ENCODE measurements around the gene SLC28A2. TPM values are rescaled to one million over a fixed set of nuclear protein-coding genes. Genes with fewer than 3 reads are reported as not detected.
A peak's percentile ranks its signal among the peaks of the same experiment; 100 is the strongest.

Gene SLC28A2, protein sequence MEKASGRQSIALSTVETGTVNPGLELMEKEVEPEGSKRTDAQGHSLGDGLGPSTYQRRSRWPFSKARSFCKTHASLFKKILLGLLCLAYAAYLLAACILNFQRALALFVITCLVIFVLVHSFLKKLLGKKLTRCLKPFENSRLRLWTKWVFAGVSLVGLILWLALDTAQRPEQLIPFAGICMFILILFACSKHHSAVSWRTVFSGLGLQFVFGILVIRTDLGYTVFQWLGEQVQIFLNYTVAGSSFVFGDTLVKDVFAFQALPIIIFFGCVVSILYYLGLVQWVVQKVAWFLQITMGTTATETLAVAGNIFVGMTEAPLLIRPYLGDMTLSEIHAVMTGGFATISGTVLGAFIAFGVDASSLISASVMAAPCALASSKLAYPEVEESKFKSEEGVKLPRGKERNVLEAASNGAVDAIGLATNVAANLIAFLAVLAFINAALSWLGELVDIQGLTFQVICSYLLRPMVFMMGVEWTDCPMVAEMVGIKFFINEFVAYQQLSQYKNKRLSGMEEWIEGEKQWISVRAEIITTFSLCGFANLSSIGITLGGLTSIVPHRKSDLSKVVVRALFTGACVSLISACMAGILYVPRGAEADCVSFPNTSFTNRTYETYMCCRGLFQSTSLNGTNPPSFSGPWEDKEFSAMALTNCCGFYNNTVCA
- total RNA-seq: not detected in 2 replicates

DNA sequence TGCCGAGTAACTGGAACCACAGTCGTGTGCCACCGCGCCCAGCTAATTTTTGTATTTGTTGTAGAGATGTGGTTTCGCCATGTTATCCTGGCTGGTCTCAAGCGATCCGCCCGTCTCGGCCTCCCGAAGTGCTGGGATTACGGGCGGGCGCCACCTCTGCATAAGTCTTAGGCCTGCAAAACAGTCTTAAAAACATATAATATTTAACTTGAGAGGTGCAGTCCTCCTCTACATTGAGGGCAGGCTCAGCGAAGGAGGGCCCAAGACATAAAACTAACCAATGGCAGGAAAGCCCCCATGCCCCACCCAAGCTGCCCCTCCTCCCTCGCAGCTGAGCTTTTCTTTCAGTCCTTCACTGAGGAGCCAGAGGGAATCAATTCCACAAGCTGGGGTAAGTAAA is at the start of gene SLC28A2:
TSS of gene SLC28A2 (plus strand) at position 347 of the 400 bp plus-strand sequence. CDS start 982 bp downstream, outside the sequence.
- no peak within 1 kb of the TSS for H3K27ac Mint-ChIP-seq
- intact Hi-C loops (cut with micrococcal nuclease): no loop called here
- no peaks in the 10 kb centered on the region for H3K4me1 Mint-ChIP-seq (ENCODE audit: low read depth)
- H3K36me3 Mint-ChIP-seq (ENCODE audit: low read depth): no peaks in the 10 kb centered on the region
- DNase-seq (ENCODE audit: low spot score): no peak
- H3K4me3 Mint-ChIP-seq: no peak within 1 kb of the TSS
- no peaks in the 10 kb centered on the region for H3K9me3 Mint-ChIP-seq
- no peaks in the 10 kb centered on the region for H3K27me3 Mint-ChIP-seq (ENCODE audit: insufficient read depth)

DNA sequence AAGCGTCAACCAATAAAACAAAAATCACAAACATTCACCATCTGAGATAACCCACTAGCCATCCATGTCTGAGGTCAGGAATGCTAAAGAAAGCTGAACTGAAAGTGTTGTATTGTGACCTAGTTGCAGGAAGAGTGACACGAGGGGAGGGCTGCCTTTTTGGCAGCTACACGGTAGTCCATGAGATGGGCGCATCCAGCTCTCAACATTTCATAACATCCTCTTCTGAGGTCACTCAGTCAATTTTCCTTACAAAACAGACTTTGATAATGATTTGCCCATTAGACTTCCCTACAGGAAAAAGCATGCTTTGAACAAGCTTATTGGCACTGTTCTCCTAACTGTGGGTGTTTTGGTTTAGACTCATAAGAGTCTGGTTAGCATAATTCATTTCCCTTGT is 48.9 kb upstream of the SLC28A2 start:
- Mint-ChIP-seq H3K9me3 (no peaks in the 10 kb centered on the region), H3K4me1 (ENCODE audit: low read depth) (peaks cover 12% of the 10 kb centered on the region), H3K36me3 (ENCODE audit: low read depth) (no peaks in the 10 kb centered on the region), H3K4me3 (no peak overlapping the region), H3K27ac (no peak overlapping the region), H3K27me3 (ENCODE audit: insufficient read depth) (peaks cover 20% of the 10 kb centered on the region)
- no peak for DNase-seq (ENCODE audit: low spot score)
- intact Hi-C loops (cut with micrococcal nuclease): no loop called here

DNA sequence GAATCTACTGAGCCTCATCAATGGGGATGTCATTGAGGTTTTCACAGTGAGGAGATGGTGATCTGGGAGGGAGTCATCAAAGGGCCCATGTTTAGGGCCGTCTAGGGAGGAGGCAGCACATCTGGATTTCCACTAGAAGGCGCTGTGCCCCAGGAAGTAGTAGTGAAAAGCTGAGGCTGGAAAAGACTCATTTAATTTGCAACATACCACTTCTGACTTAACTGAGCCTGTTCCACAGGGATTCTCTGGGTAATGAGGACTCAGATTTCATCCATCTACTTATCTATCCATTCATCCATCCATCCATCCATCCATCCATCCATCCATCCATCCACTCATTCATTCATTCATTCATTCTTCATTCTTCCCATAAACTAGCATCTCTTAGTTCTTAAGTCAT is 46.8 kb upstream of the SLC28A2 start:
- intact Hi-C loops (cut with micrococcal nuclease): loop anchor here (1.0 kb wide), 3 partner anchors 74 to 409 kb away; no protein-coding TSS in a partner anchor

DNA sequence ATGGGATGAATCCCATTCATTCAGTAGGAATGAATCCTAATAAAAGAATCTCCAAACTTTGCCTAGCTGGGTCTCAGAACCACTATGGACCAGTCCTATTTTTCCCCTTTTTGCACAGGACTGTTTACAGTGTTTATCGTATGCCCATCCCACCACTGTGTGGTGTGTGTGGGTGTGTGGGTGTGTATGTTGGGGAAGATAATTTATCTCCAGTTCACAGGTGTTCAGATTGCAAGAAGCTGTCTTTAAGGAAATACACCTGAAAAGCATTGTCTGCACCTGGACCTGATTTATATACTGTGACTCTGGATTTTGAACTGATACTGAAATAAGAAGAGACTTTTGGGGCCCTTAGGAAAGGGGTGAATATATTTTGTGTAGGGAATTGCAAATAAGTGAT is 39.5 kb upstream of the SLC28A2 start:
- Mint-ChIP-seq H3K4me3 (no peak overlapping the region), H3K36me3 (ENCODE audit: low read depth) (no peaks in the 10 kb centered on the region), H3K4me1 (ENCODE audit: low read depth) (no peaks in the 10 kb centered on the region), H3K27ac (no peak overlapping the region), H3K9me3 (no peaks in the 10 kb centered on the region), H3K27me3 (ENCODE audit: insufficient read depth) (peaks cover 7% of the 10 kb centered on the region)
- intact Hi-C loops (cut with micrococcal nuclease): no loop called here
- DNase-seq (ENCODE audit: low spot score): no peak

More for the DNA sequence above, 46.8 kb upstream of the SLC28A2 start:
- peaks cover 18% of the 10 kb centered on the region for H3K27me3 Mint-ChIP-seq (ENCODE audit: insufficient read depth)
- peak overlapping the region; percentile 53 for H3K27ac Mint-ChIP-seq
- no peaks in the 10 kb centered on the region for H3K36me3 Mint-ChIP-seq (ENCODE audit: low read depth)
- DNase-seq (ENCODE audit: low spot score): peak; percentile 50
- no peaks in the 10 kb centered on the region for H3K9me3 Mint-ChIP-seq
- H3K4me3 Mint-ChIP-seq: no peak overlapping the region
- peaks cover 9% of the 10 kb centered on the region for H3K4me1 Mint-ChIP-seq (ENCODE audit: low read depth)

DNA sequence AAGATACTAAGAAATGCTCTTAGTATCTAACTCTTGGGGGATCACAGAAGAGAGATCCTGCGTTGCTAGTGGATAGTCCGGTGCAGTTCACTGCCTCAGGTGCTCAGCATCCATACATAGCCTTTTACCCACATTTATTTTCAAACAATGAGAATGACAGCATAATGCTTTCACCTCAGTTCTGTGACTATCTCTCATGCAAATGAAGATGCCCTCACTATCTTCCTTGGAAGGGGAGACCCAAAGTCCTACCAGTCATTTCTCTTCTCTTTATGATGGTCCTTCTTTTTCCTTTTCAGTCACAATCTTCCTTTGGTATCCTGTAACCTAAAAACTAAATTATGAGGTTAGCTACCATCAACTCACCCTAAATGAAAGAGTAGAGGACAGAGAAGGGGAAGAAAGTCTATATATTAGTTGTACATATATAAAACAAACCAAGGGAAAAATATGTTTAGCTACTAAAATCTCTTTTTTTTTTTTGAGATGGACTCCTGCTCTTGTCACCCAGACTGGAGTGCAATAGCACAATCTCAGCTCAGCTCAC is 30.9 kb upstream of the SLC28A2 start:
- Mint-ChIP-seq H3K4me3 (no peak overlapping the region), H3K27me3 (ENCODE audit: insufficient read depth) (peaks cover 13% of the 10 kb centered on the region), H3K36me3 (ENCODE audit: low read depth) (no peaks in the 10 kb centered on the region), H3K27ac (no peak overlapping the region), H3K9me3 (no peaks in the 10 kb centered on the region), H3K4me1 (ENCODE audit: low read depth) (no peaks in the 10 kb centered on the region)
- intact Hi-C loops (cut with micrococcal nuclease): no loop called here
- DNase-seq (ENCODE audit: low spot score): no peak

DNA sequence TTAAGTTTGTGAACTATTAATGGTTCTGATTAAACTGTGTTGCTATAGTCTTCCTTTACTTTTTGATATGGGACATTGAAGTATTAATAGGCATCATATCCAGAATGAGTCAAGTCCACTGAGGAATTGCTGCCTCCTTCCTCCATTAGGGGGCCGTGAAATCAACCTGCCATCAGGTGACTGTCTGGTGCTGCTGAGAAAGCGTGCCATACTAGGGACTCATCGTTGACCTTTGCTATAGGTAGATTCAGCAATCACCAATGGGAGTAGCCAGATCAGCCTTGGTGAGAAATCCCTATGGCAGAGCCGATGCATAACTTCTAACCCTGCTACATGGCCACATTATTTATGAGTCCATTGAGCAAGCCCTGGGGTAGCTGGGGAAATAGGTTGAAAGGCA is 30.1 kb upstream of the SLC28A2 start:
- Mint-ChIP-seq H3K4me1 (ENCODE audit: low read depth) (no peaks in the 10 kb centered on the region), H3K36me3 (ENCODE audit: low read depth) (no peaks in the 10 kb centered on the region), H3K9me3 (no peaks in the 10 kb centered on the region), H3K4me3 (no peak overlapping the region), H3K27me3 (ENCODE audit: insufficient read depth) (peaks cover 13% of the 10 kb centered on the region), H3K27ac (no peak overlapping the region)
- DNase-seq (ENCODE audit: low spot score): no peak
- intact Hi-C loops (cut with micrococcal nuclease): no loop called here

DNA sequence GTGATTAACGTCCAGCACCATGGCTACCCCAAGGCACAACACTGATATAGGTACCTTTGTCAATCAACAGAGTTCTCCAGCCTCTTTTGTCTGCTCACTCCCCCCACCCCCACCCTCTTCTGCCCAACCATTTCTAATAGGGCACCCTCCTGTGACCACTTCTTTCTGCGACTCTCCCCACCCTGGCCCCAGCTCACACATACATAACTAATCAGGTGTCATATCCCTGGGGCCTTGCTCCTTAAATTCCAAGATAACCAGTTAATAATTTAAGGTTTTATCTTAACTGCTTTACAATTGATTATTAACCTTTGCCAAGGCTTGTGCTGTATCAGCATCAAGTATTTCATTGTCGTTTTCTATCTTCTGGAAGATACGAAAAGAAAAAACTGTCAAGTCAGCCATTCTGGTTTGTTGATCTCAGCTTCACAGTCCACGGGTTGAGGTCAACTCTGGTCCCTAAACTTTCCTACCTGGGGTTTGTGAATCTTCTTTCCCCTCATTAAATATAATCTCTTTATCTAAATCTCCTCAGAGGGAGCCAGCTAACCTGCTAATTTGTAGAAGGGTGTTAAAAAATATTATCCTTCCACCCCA is 27.3 kb upstream of the SLC28A2 start:
- no peaks in the 10 kb centered on the region for H3K36me3 Mint-ChIP-seq (ENCODE audit: low read depth)
- H3K4me3 Mint-ChIP-seq: no peak overlapping the region
- H3K9me3 Mint-ChIP-seq: no peaks in the 10 kb centered on the region
- no peak overlapping the region for H3K27ac Mint-ChIP-seq
- peaks cover 12% of the 10 kb centered on the region for H3K27me3 Mint-ChIP-seq (ENCODE audit: insufficient read depth)
- no peak for DNase-seq (ENCODE audit: low spot score)
- intact Hi-C loops (cut with micrococcal nuclease): no loop called here
- no peaks in the 10 kb centered on the region for H3K4me1 Mint-ChIP-seq (ENCODE audit: low read depth)

DNA sequence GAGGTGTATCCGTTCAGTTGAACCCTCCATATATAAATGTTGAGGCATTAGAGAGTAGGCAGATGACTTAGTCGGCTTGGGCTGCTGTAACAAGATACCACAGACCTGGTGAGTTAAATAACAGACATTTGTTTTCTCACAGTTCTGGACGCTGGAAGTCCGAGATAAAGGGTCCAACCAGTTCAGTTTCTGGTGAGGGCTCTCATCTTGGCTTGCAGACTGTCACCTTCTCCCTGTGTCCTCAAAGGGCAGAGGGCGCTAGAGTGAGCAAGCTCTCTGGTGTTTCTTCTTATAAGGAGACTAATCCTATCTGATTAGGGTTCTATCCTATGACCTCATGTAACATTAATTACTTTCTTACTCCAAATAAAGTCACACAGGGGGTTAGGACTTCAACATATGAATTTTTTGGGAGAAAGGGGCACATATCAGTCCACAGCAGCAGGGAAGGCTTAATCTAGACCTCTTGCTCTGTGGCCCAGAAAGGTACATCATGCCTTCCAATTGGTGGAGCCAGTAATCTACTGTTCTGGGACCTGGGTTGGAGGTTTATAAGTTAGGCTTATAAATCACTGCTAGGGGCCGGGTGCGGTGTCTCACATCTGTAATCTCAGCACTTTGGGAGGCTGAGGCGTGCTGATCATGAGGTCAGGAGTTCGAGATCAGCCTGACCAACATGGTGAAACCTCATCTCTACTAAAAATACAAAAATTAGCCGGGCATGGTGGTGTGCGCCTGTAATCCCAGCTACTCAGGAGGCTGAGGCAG is 26.3 kb upstream of the SLC28A2 start:
- Mint-ChIP-seq H3K4me3 (no peak overlapping the region), H3K4me1 (ENCODE audit: low read depth) (no peaks in the 10 kb centered on the region), H3K36me3 (ENCODE audit: low read depth) (no peaks in the 10 kb centered on the region), H3K9me3 (no peaks in the 10 kb centered on the region), H3K27ac (no peak overlapping the region), H3K27me3 (ENCODE audit: insufficient read depth) (peaks cover 8% of the 10 kb centered on the region)
- no peak for DNase-seq (ENCODE audit: low spot score)
- intact Hi-C loops (cut with micrococcal nuclease): no loop called here

DNA sequence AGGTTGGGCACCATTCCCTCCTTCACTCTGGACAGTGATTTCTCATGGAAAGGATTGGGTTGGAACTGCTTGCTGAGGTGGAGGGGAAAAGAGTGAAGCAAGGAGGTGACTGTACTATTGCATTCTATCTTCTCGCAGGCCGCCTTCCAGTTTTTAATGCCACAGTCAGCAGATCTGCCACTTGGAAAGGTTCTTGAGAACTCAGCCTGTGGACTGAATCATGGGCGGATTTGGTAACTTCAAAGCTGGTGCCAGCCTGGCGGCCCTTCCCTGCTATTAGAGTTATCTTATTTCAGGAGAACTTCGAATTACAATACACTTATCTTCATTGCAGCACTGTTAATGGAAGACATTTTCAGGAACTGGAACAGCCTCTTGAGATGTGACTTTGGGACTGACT is 23.1 kb upstream of the SLC28A2 start:
- no peaks in the 10 kb centered on the region for H3K4me1 Mint-ChIP-seq (ENCODE audit: low read depth)
- peaks cover 8% of the 10 kb centered on the region for H3K27me3 Mint-ChIP-seq (ENCODE audit: insufficient read depth)
- no peak for DNase-seq (ENCODE audit: low spot score)
- H3K36me3 Mint-ChIP-seq (ENCODE audit: low read depth): no peaks in the 10 kb centered on the region
- intact Hi-C loops (cut with micrococcal nuclease): no loop called here
- H3K4me3 Mint-ChIP-seq: no peak overlapping the region
- H3K27ac Mint-ChIP-seq: no peak overlapping the region
- no peaks in the 10 kb centered on the region for H3K9me3 Mint-ChIP-seq

DNA sequence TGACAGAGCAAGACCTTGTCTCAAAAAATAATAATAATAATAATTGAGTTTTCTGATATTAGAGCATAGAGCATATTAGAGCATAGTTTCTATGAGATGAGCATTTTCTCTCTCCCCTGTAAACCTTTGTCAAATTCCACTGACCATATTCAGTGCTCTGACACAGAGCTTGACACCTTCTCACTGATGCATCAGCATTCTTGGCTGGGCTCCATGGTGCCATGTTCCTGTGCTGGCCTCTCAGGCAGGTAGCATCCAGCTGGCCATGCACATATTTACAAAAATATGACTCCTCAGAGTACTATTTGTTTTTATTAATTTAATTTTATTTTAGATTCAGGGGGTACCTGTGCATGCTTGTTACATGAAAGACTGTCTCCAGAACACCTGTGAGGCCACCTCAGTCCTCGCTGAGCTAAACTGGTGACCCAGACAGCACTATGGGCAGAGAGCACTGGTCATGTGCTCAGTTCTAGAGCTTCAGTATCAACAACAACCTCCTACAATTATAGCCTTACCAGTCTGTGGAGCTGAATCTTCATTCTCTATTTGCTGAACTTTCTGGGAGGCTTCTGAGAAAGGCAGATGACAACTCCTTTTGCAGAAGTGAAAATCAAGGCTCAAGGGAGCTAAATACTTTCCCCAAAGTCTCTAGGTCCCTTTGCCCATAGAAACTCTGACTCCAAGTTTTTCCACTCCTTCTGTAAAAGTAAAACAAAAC is 21.6 kb upstream of the SLC28A2 start:
- intact Hi-C loops (cut with micrococcal nuclease): no loop called here
- no peaks in the 10 kb centered on the region for H3K4me1 Mint-ChIP-seq (ENCODE audit: low read depth)
- no peak overlapping the region for H3K27ac Mint-ChIP-seq
- peaks cover 4% of the 10 kb centered on the region for H3K27me3 Mint-ChIP-seq (ENCODE audit: insufficient read depth)
- DNase-seq (ENCODE audit: low spot score): no peak
- H3K4me3 Mint-ChIP-seq: no peak overlapping the region
- H3K9me3 Mint-ChIP-seq: peaks cover 8% of the 10 kb centered on the region
- no peaks in the 10 kb centered on the region for H3K36me3 Mint-ChIP-seq (ENCODE audit: low read depth)

DNA sequence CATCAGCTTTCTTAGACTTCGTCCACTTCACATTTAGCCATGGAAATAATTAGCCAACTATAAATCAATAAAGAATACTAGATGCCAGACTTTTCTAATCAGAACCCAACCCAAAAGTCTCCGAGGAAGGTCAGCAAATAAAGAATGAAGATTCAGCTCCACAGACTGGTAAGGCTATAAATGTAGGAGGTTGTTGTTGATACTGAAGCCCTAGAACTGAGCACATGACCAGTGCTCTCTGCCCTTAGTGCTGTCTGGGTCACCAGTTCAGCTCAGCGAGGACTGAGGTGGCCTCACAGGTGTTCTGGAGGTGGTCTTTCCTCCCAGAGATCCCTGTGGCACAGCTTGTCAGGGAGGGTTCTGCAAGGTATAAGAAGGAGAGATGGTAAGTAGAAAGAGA is 20.9 kb upstream of the SLC28A2 start:
- Mint-ChIP-seq H3K4me1 (ENCODE audit: low read depth) (no peaks in the 10 kb centered on the region), H3K27me3 (ENCODE audit: insufficient read depth) (peaks cover 4% of the 10 kb centered on the region), H3K4me3 (no peak overlapping the region), H3K9me3 (peaks cover 11% of the 10 kb centered on the region), H3K27ac (no peak overlapping the region), H3K36me3 (ENCODE audit: low read depth) (no peaks in the 10 kb centered on the region)
- DNase-seq (ENCODE audit: low spot score): no peak
- intact Hi-C loops (cut with micrococcal nuclease): no loop called here

All from activated T-helper 1 cell treated with anti-CD3 and anti-CD28 coated beads, Interleukin-12 subunit alpha, Interleukin-12 subunit beta, Interleukin-2, Interleukin-4 antibody, amounts not matched to agents 30 ng/mL and 10 ng/mL and 1 ng/mL, durations not matched to agents 14 hours and 24 hours and 36 hours (primary cell).